Transverse colon (tissue), 4 donors: ENCODE measurements around the gene FBN3. TPM values are rescaled to one million over a fixed set of nuclear protein-coding genes. Genes with fewer than 3 reads are reported as not detected.

Source experiments
- DNase-seq: peaks from one replicate; pipeline ENCODE4 v3.0.0-alpha.2; 2019
- H3K27ac ChIP-seq, 4 donors: fragments of 200-600 bp; sonication (generic); 2 replicates each; pipeline ENCODE4 v1.5.1; 2016 to 2018; ENCODE audit warnings: inconsistent platforms in 4 of 4
- H3K27me3 ChIP-seq: fragments of 200-600 bp; sonication (generic); 2 replicates; pipeline ENCODE4 v1.5.1; 2017; ENCODE audit warnings: inconsistent platforms
- H3K36me3 ChIP-seq, 4 donors: fragments of 200-600 bp; sonication (generic); 2 replicates each; pipeline ENCODE4 v1.5.1; 2017 to 2019; ENCODE audit warnings: inconsistent platforms in 4 of 4
- H3K4me1 ChIP-seq, 4 donors: fragments of 200-600 bp; sonication (generic); 2 replicates each; pipeline ENCODE4 v1.5.1; 2017 to 2020; ENCODE audit warnings: inconsistent platforms in 4 of 4
- H3K4me3 ChIP-seq, 4 donors: fragments of 200-600 bp; sonication (generic); 1 replicate in 1 of 4; 2 replicates in 3 of 4; pipeline versions ENCODE4 v1.5.1 to v1.6.1; 2017 to 2019; ENCODE audit warnings: inconsistent platforms in 4 of 4
- H3K9me3 ChIP-seq, 2 donors: fragments of 200-600 bp; sonication (generic); 2 replicates each; pipeline ENCODE4 v1.5.1; 2017 to 2019; ENCODE audit warnings: inconsistent platforms in 2 of 2
- EP300 ChIP-seq: sonication (generic); formaldehyde crosslinking; IDR thresholded peaks from one replicate; pipeline ENCODE4 v1.6.1; 2017; ENCODE audit warnings: antibody characterized with exemption, low read depth
- POLR2A ChIP-seq: fragments of 450-650 bp; IDR thresholded peaks from one replicate; pipeline ENCODE4 v1.6.1; 2016; ENCODE audit warnings: antibody characterized with exemption, mild to moderate bottlenecking, moderate library complexity
- POLR2AphosphoS5 ChIP-seq, 3 donors: sonication (generic); formaldehyde crosslinking; IDR thresholded peaks; one replicate each; pipeline ENCODE4 v1.6.1; 2016; ENCODE audit warnings: antibody characterized with exemption in 3 of 3
- WGBS, 2 donors: methylation state at CpG; one replicate each; pipeline ENCODE4 v1.1.5; 2018; ENCODE audit warnings: low coverage in 1 of 2; 5-methylcytosine and 5-hydroxymethylcytosine counted together
- in situ Hi-C, 4 donors: fragments of 200-750 bp; cut with MboI; loops; one replicate each; pipeline versions ENCODE4 v1.15.0 to v1.15.1; 2017; ENCODE audit warnings: low sequenced_read_pairs in 3 of 4, low pct_ligation_motif_present in 1 of 4, low pct_unique_long_range_greater_than_20kb in 1 of 4
- intact Hi-C: fragments of 100-400 bp; cut with DNase I; formaldehyde crosslinking; loops from one replicate; pipeline ENCODE4 v1.15.1; 2023; ENCODE audit warnings: low total_unique reads
- total RNA-seq, 4 donors: library from RNA; depleted of rRNA; stranded (reverse); fragments of >200 nt; gene quantifications; one replicate each; pipeline ENCODE4 v1.1.0, GENCODE V29; 2016
- TF ChIP-seq, protein P1 (sequence below), 5 experiments: fragments of 200-600 bp in 3 of 5; fragments of 450-650 bp in 2 of 5; sonication (generic) in 3 of 5; IDR thresholded peaks; 1 replicate in 2 of 5; 2 replicates in 3 of 5; pipeline ENCODE4 v1.5.1; 2016 to 2017; ENCODE audit warnings: antibody characterized with exemption in 5 of 5, inconsistent platforms in 3 of 5, mild to moderate bottlenecking in 2 of 5, moderate library complexity in 1 of 5

FBN3 gene
- total RNA-seq, 4 donors from 2014 or later: not detected

DNA sequence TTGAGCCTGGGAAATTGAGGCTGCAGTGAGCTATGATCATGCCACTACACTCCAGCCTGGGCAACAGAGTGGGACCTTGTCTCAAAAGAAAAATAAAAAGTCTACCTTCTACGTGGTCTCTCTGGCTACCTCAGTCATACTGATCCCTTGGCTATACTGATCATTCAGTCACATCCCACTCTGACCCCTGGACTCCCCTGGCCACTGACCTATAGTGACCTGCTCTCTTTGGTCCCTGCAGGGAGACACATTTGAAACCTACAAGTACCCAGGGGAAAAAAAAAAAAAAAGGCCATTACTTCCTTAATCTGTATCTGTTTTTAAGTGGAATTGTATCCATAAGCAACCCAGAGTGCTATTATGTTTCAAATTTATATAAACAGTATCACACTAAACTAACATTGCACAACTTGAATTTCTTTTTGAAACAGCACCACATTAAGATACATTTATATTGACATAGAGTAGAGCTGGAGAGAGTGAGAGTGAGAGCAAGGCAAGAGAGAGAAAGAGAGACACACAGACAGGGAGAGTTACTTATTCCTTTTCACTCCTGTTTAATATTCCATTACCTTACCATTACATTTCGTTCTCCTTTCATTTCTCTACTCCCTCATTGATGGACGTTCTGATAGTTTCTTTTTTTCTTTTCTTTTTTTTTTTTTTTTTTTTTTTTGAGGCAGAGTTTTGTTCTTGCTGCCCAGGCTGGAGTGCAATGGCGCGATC is 36.1 kb upstream of the FBN3 start:
- Histone ChIP-seq H3K4me3 (no peak overlapping the region), H3K27me3 (no peaks in the 10 kb centered on the region), H3K36me3 (no peaks in the 10 kb centered on the region), H3K4me1 (no peaks in the 10 kb centered on the region), H3K27ac (no peak overlapping the region), H3K9me3 (no peaks in the 10 kb centered on the region)
- 87 to 92% methylated on average over 2 to 5 of the region's 5 CpGs for WGBS, 2 donors
- no peak for DNase-seq
- TF ChIP-seq POLR2A: no peak
- no peak for TF ChIP-seq EP300
- no peak for TF ChIP-seq POLR2AphosphoS5 (IDR thresholded peaks at IDR 0.05)
- TF ChIP-seq, protein P1, sequence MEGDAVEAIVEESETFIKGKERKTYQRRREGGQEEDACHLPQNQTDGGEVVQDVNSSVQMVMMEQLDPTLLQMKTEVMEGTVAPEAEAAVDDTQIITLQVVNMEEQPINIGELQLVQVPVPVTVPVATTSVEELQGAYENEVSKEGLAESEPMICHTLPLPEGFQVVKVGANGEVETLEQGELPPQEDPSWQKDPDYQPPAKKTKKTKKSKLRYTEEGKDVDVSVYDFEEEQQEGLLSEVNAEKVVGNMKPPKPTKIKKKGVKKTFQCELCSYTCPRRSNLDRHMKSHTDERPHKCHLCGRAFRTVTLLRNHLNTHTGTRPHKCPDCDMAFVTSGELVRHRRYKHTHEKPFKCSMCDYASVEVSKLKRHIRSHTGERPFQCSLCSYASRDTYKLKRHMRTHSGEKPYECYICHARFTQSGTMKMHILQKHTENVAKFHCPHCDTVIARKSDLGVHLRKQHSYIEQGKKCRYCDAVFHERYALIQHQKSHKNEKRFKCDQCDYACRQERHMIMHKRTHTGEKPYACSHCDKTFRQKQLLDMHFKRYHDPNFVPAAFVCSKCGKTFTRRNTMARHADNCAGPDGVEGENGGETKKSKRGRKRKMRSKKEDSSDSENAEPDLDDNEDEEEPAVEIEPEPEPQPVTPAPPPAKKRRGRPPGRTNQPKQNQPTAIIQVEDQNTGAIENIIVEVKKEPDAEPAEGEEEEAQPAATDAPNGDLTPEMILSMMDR (IDR thresholded peaks at IDR 0.05): no peak
- intact Hi-C loops: no loop called here
- in situ Hi-C loops: no loop called here

DNA sequence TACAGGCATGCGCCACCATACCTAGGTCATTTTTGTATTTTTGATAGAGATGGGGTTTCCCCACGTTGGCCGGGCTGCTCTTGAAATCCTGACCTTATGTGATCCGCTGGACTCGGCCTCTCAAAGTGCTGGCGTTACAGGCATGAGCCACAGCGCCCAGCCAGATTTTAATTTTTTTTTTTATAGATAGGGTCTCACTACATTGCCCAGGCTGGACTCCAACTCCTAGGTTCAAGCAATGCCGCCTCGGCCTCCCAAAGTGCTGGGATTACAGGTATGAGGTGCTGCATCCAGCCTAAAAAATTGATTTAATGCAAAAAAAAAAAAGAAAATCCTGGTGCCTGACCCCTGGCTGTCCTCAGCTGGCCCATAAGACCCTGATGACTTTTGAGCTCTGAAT is 34.9 kb upstream of the FBN3 start:
- in situ Hi-C loops (no loop called here), intact Hi-C loops (no loop called here)
- no peaks in the 10 kb centered on the region for H3K4me1 ChIP-seq
- no peak overlapping the region for H3K27ac ChIP-seq
- TF ChIP-seq POLR2A: no peak
- H3K9me3 ChIP-seq: no peaks in the 10 kb centered on the region
- 87 to 90% methylated on average over 4 to 9 of the region's 9 CpGs for WGBS, 2 donors
- no peak for DNase-seq
- no peaks in the 10 kb centered on the region for H3K27me3 ChIP-seq
- H3K4me3 ChIP-seq: no peak overlapping the region
- no peaks in the 10 kb centered on the region for H3K36me3 ChIP-seq

DNA sequence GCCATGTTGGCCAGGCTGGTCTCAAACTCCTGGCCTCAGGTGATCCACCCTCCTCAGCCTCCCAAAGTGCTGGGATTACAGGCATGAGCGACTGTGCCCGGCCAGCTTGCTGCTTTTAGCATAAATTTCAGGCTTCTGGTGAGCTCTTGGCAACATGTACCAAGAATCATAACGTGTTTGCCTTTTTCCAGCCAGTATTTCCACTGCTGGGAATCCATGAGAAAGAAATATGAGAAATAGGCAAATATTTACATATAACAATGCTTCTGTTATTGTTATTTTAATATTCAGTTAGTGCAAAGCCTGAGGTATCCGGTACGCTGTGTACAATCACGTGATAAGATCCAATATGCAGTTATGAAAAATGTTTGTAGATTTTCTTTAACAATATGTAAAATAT is 30.6 kb upstream of the FBN3 start:
- Histone ChIP-seq H3K27ac (no peak overlapping the region), H3K4me3 (no peak overlapping the region), H3K27me3 (no peaks in the 10 kb centered on the region), H3K9me3 (no peaks in the 10 kb centered on the region), H3K36me3 (no peaks in the 10 kb centered on the region), H3K4me1 (no peaks in the 10 kb centered on the region)
- in situ Hi-C loops (no loop called here), intact Hi-C loops (no loop called here)
- no peak for TF ChIP-seq POLR2AphosphoS5 (IDR thresholded peaks at IDR 0.05)
- no peak for TF ChIP-seq EP300
- TF ChIP-seq, protein P1 (IDR thresholded peaks at IDR 0.05): no peak
- no peak for TF ChIP-seq POLR2A
- no peak for DNase-seq
- WGBS, 2 donors: 50 to 54% methylated on average over 4 to 6 of the region's 6 CpGs

DNA sequence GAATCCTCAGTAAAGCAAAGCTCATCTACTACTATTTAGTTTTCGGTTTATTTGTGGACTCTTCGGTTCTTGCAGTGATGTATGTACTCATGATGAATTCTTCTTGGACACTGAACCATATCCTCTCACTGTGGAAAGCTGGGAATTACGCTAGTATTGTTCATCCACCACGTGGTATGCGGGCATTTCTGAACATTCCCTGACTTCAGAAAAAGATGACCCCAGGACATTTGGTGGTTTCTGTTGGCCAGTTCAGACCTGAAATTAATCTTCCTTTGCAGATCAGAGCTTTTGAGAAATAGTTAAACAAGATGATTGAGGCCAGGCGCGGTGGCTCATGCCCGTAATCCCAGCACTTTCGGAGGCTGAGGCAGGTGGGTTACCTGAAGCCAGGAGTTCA is 25.3 kb upstream of the FBN3 start:
- Histone ChIP-seq H3K4me1 (no peaks in the 10 kb centered on the region), H3K9me3 (no peaks in the 10 kb centered on the region), H3K27ac (no peak overlapping the region), H3K36me3 (no peaks in the 10 kb centered on the region), H3K27me3 (no peaks in the 10 kb centered on the region), H3K4me3 (no peak overlapping the region)
- intact Hi-C loops (no loop called here), in situ Hi-C loops (no loop called here)
- no peak for DNase-seq
- TF ChIP-seq POLR2AphosphoS5 (IDR thresholded peaks at IDR 0.05) (no peak), EP300 (no peak), POLR2A (no peak)
- TF ChIP-seq, protein P1 (IDR thresholded peaks at IDR 0.05): no peak
- 83 to 90% methylated on average over 9 of the region's 9 CpGs for WGBS, 2 donors

DNA sequence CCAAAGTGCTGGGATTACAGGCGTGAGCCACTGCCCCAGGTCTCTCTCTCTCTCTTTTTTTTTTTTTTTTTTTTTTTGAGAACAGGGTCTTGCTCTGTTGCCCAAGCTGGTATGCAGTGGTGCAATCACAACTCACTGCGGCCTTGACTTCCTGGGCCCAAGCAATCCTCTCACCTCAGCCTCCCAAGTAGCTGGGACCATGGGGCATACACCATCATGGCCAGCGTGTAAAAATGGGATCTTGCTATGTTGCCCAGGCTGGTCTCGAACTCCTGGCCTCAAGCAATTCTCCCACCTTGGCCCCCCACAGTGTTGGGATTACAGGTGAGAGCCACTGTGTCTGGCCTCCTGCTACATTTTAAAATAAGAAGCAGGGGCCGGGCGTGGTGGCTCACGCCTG is 19.1 kb upstream of the FBN3 start:
- Histone ChIP-seq H3K36me3 (no peaks in the 10 kb centered on the region), H3K4me3 (no peak overlapping the region), H3K27me3 (no peaks in the 10 kb centered on the region), H3K4me1 (no peaks in the 10 kb centered on the region), H3K9me3 (no peaks in the 10 kb centered on the region), H3K27ac (no peak overlapping the region)
- no peak for TF ChIP-seq EP300
- no peak for TF ChIP-seq POLR2AphosphoS5 (IDR thresholded peaks at IDR 0.05)
- TF ChIP-seq, protein P1 (IDR thresholded peaks at IDR 0.05): no peak
- intact Hi-C loops (no loop called here), in situ Hi-C loops (no loop called here)
- 67 to 89% methylated on average over 1 to 7 of the region's 7 CpGs for WGBS, 2 donors
- DNase-seq: no peak
